HepG2 (cell line): ENCODE data around the gene LRSAM1. TPM values are rescaled to one million over a fixed set of nuclear protein-coding genes. Genes with fewer than 3 reads are reported as not detected.

Source experiments
- ATAC-seq: fragments of 200-7000 bp; cut with Tn5 transposase; 3 replicates; pipeline ENCODE4 v1.9.1; 2020; ENCODE audit warnings: mild to moderate bottlenecking, moderate library complexity
- BruUV-seq: library from RNA; stranded (reverse); fragments of 400-500 nt; replicated peaks from 2 replicates; lab custom pipeline; 2021; lab: Mats Ljungman, UMichigan
- CTCF ChIA-PET: fragments of 300-600 bp; formaldehyde crosslinking; extraction: SDS; loops from one replicate; lab custom pipeline; 2021; ENCODE audit warnings: low total read pairs, inconsistent platforms, low intra/inter-chr PET ratio; lab: Yijun Ruan, JAX
- POLR2A ChIA-PET: fragments of 350-600 bp; sonication (Branson Sonifier 250); formaldehyde crosslinking; loops from one replicate; lab custom pipeline; 2020; ENCODE audit warnings: antibody characterized with exemption, inconsistent platforms; lab: Yijun Ruan, JAX
- DNase-seq: peaks from one replicate; pipeline ENCODE4 v3.0.0-alpha.2; 2015; ENCODE audit warnings: low spot score
- FAIRE-seq: peaks from 3 replicates; lab custom pipeline; 2011; peaks lifted over from hg19 to GRCh38; lab: Jason Lieb, UNC
- H2AFZ ChIP-seq: one replicate; pipeline ENCODE4 v1.6.1; 2011; ENCODE audit warnings: low read length, inconsistent platforms
- H3K27ac ChIP-seq: fragments of 300-600 bp; 3 replicates; pipeline ENCODE4 v1.8.0; 2011; ENCODE audit warnings: mixed run types, mild to moderate bottlenecking, mixed read lengths, low read length, inconsistent platforms; ENCODE audit not compliant: insufficient read depth; ENCODE audit errors: extremely low read length
- H3K27me3 ChIP-seq, 2 experiments: fragments of 200-600 bp in 1 of 2; 2 replicates in 1 of 2; 3 replicates in 1 of 2; pipeline versions ENCODE4 v1.6.0 to v1.8.0; 2011; ENCODE audit warnings: low read length in 2 of 2, mild to moderate bottlenecking in 2 of 2, moderate library complexity in 2 of 2, inconsistent platforms in 1 of 2; ENCODE audit not compliant: insufficient read depth in 2 of 2, control insufficient read depth in 1 of 2
- H3K36me3 ChIP-seq, 2 experiments: fragments of 200-600 bp in 1 of 2; replicated peaks in 1 of 2; 2 replicates in 1 of 2; 3 replicates in 1 of 2; pipeline versions ENCODE4 v1.5.1 to v1.8.0; 2011; ENCODE audit warnings: low read length in 2 of 2, inconsistent platforms in 1 of 2; ENCODE audit not compliant: insufficient read depth in 2 of 2, control insufficient read depth in 1 of 2
- H3K4me1 ChIP-seq: 2 replicates; pipeline ENCODE4 v1.5.1; 2012; ENCODE audit warnings: low read length, inconsistent platforms; ENCODE audit not compliant: insufficient read depth
- H3K4me2 ChIP-seq: 2 replicates; pipeline ENCODE4 v1.6.0; 2011; ENCODE audit warnings: low read depth, low read length, inconsistent platforms
- H3K4me3 ChIP-seq, 3 experiments: fragments of 200-600 bp in 1 of 3; sonication (generic), shearing (Covaris generic) in 1 of 3; replicated peaks in 1 of 3; 2 replicates each; pipeline ENCODE4 v1.5.1; 2011 to 2016; ENCODE audit warnings: low read length in 3 of 3, inconsistent platforms in 2 of 3, low read depth in 2 of 3, mild to moderate bottlenecking in 2 of 3, control low read depth in 1 of 3, mixed read lengths in 1 of 3; ENCODE audit not compliant: insufficient read depth in 1 of 3
- H3K79me2 ChIP-seq: one replicate; pipeline ENCODE4 v1.6.1; 2011; ENCODE audit warnings: low read length, inconsistent platforms; ENCODE audit not compliant: insufficient read depth
- H3K9ac ChIP-seq: 2 replicates; pipeline ENCODE4 v1.6.0; 2011; ENCODE audit warnings: mild to moderate bottlenecking, low read depth, low read length, inconsistent platforms; ENCODE audit not compliant: insufficient read depth
- H3K9me3 ChIP-seq: 2 replicates; pipeline ENCODE4 v1.5.1; 2012; ENCODE audit warnings: mild to moderate bottlenecking, low read length
- H4K20me1 ChIP-seq: 2 replicates; pipeline ENCODE4 v1.6.0; 2011; ENCODE audit warnings: inconsistent platforms, mild to moderate bottlenecking, low read length, moderate library complexity; ENCODE audit not compliant: insufficient read depth
- CBFB ChIP-seq: sonication (generic); formaldehyde crosslinking; IDR thresholded peaks from 2 replicates; pipeline ENCODE4 v1.4.0; 2020; ENCODE audit warnings: missing genetic modification reagents
- CEBPG ChIP-seq: IDR thresholded peaks from 2 replicates; pipeline ENCODE4 v1.6.1; 2016
- IRF2 ChIP-seq: IDR thresholded peaks from 2 replicates; pipeline ENCODE4 v1.6.1; 2018; ENCODE audit warnings: missing genetic modification reagents, missing compliant biosample characterization
- NFKBIZ ChIP-seq: IDR thresholded peaks from 2 replicates; pipeline ENCODE4 v1.6.1; 2018; ENCODE audit warnings: missing genetic modification reagents, missing compliant biosample characterization
- ZBTB33 ChIP-seq: sonication (generic); formaldehyde crosslinking; IDR thresholded peaks from 2 replicates; pipeline ENCODE4 v1.4.0; 2020; ENCODE audit warnings: missing genetic modification reagents
- ZNF629 ChIP-seq: sonication (generic); formaldehyde crosslinking; conservative IDR thresholded peaks from 2 replicates; pipeline ENCODE4 v1.5.0; 2020; ENCODE audit warnings: missing genetic modification reagents
- WGBS: methylation state at CpG from one replicate; pipeline ENCODE4 v1.1.6; 2017; ENCODE audit warnings: low lambda C conversion rate; 5-methylcytosine and 5-hydroxymethylcytosine counted together
- in situ Hi-C: cut with HindIII; loops from 2 replicates; pipeline ENCODE4 v1.10.0; 2017; ENCODE audit warnings: low pct_unique_long_range_greater_than_20kb; ENCODE audit not compliant: extremely low pct_ligation_motif_present
- intact Hi-C: fragments of 100-400 bp; cut with micrococcal nuclease; formaldehyde crosslinking; loops from one replicate; pipeline ENCODE4 v1.10.0; 2022; ENCODE audit not compliant: unreplicated experiment
- polyA plus RNA-seq, 8 experiments: library from polyadenylated mRNA; depleted of rRNA in 3 of 8; stranded (reverse) in 7 of 8; unstranded in 1 of 8; fragments of >200 nt; fragmentation: Illumina TruSeq in 4 of 8; extraction: Trizol in 4 of 8; gene quantifications; 2 replicates each; pipeline versions ENCODE4 v1.2.1 to v1.2.3, GENCODE V29; 2011 to 2016; ENCODE audit warnings: low read depth in 4 of 8, missing spikeins in 1 of 8, mixed read lengths in 1 of 8; ENCODE audit not compliant: insufficient read depth in 1 of 8
- total RNA-seq, 5 experiments: library from RNA; depleted of rRNA; stranded (reverse); fragments of >200 nt; fragmentation: Illumina TruSeq; extraction: Trizol; gene quantifications; 2 replicates each; pipeline ENCODE4 v1.2.3, GENCODE V29; 2016; ENCODE audit warnings: low read depth in 1 of 5

Gene LRSAM1
- total and polyA plus RNA-seq, 2 of the 13 experiments (the other 11 are each of a cell fraction or from before 2014, with no cell fraction given) = 8.7 to 10.2 TPM

GRCh38 chr9:127530206-127530941 is 79.1 kb downstream of the LRSAM1 start:
- ATAC-seq (no peak), FAIRE-seq (no peak), DNase-seq (no peak)
- intact Hi-C loops (no loop called here), in situ Hi-C loops (no loop called here)
- TF ChIP-seq CEBPG (CRISPR knock-in tag) (no peak), CBFB (no peak), IRF2 (CRISPR knock-in tag) (no peak), ZNF629 (CRISPR knock-in tag) (peak; percentile 56; the same call in 1 of the 2 replicates)
- Histone ChIP-seq H2AFZ (no peak overlapping the region), H3K4me2 (no peak overlapping the region), H4K20me1 (no peaks in the 10 kb centered on the region), H3K4me1 (no peaks in the 10 kb centered on the region), H3K4me3 (no peak overlapping the region), H3K36me3 (peaks cover 3 to 36% of the 10 kb centered on the region in 2 experiments), H3K27ac (no peak overlapping the region), H3K27me3 (no peaks in the 10 kb centered on the region), H3K9me3 (peaks cover 7% of the 10 kb centered on the region), H3K9ac (no peak overlapping the region), H3K79me2 (no peaks in the 10 kb centered on the region)
- no TSS peak for BruUV-seq
- ChIA-PET POLR2A (no interaction called here), CTCF (no interaction called here)
- WGBS = 97% methylated on average over 14 of the region's 14 CpGs

- Histone ChIP-seq H3K36me3 (peaks cover 1 to 27% of the 10 kb centered on the region in 2 experiments), H3K4me1 (no peaks in the 10 kb centered on the region), H4K20me1 (no peaks in the 10 kb centered on the region), H3K79me2 (no peaks in the 10 kb centered on the region), H3K9me3 (no peaks in the 10 kb centered on the region), H3K4me3 (no peak overlapping the region), H3K27me3 (no peaks in the 10 kb centered on the region), H2AFZ (no peak overlapping the region), H3K27ac (no peak overlapping the region), H3K9ac (no peak overlapping the region), H3K4me2 (no peak overlapping the region)
- ChIA-PET POLR2A (no interaction called here), CTCF (no interaction called here)
- FAIRE-seq (no peak), DNase-seq (no peak), ATAC-seq (no peak)
- in situ Hi-C loops = no loop called here
- BruUV-seq = no TSS peak
- intact Hi-C loops = no loop called here
- 94% methylated on average over 11 of the region's 13 CpGs for WGBS
- TF ChIP-seq NFKBIZ (CRISPR knock-in tag) (no peak), ZBTB33 (CRISPR knock-in tag) (0 out of 2 replicates have a peak, but pooled peaks have one; percentile 12)
Observed at GRCh38 chr9:127531676-127532075, 80.4 kb downstream of the LRSAM1 start.
